K562 (cell line): ENCODE data around the gene EXOSC2.

ENCODE experiments used
- CBX5 ChIP-seq: IDR thresholded peaks from 2 replicates; pipeline ENCODE4 v1.6.1; 2014; ENCODE audit warnings: low read depth, borderline replicate concordance
- ZNF76 ChIP-seq: fragments of 250-450 bp; sonication (Bioruptor Pico); IDR thresholded peaks from 2 replicates; pipeline ENCODE4 v1.4.0; 2020; ENCODE audit warnings: mild to moderate bottlenecking, moderate library complexity, borderline replicate concordance
- TF ChIP-seq, protein P1 (sequence below), 3 experiments: IDR thresholded peaks in 2 of 3; conservative IDR thresholded peaks in 1 of 3; 2 replicates each; pipeline ENCODE4 v1.5.1; 2011 to 2012; ENCODE audit warnings: low read length in 3 of 3, mild to moderate bottlenecking in 3 of 3, control low read depth in 2 of 3, improper control_type of control experiment in 1 of 3, inconsistent platforms in 1 of 3, low read depth in 1 of 3, mixed read lengths in 1 of 3, moderate library complexity in 1 of 3; ENCODE audit not compliant: insufficient read depth in 2 of 3

GRCh38 chr9:130693426-130694191 is at the start of gene EXOSC2:
- TF ChIP-seq ZNF76 (no peak), CBX5 (no peak)
- TF ChIP-seq, protein P1, sequence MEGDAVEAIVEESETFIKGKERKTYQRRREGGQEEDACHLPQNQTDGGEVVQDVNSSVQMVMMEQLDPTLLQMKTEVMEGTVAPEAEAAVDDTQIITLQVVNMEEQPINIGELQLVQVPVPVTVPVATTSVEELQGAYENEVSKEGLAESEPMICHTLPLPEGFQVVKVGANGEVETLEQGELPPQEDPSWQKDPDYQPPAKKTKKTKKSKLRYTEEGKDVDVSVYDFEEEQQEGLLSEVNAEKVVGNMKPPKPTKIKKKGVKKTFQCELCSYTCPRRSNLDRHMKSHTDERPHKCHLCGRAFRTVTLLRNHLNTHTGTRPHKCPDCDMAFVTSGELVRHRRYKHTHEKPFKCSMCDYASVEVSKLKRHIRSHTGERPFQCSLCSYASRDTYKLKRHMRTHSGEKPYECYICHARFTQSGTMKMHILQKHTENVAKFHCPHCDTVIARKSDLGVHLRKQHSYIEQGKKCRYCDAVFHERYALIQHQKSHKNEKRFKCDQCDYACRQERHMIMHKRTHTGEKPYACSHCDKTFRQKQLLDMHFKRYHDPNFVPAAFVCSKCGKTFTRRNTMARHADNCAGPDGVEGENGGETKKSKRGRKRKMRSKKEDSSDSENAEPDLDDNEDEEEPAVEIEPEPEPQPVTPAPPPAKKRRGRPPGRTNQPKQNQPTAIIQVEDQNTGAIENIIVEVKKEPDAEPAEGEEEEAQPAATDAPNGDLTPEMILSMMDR (IDR thresholded peaks at IDR 0.05 in 2 of 3, conservative IDR thresholded peaks at IDR 0.05 in 1 of 3; ENCODE audit: insufficient read depth in 2 of 3, low read depth in 1 of 3, low read length in 3 of 3): no peak
